ENCODE measurements around the gene TRAF6. TPM values are rescaled to one million over a fixed set of nuclear protein-coding genes. Genes with fewer than 3 reads are reported as not detected.

Gene TRAF6
- polyA plus RNA-seq, 1 donor (not counting 4 experiments of a cell fraction or from before 2014, with no cell fraction given) = 15.1 TPM

- H3K4me3 ChIP-seq (ENCODE audit: control insufficient read depth in 2 of 3, extremely low read depth in 1 of 3, insufficient read depth in 2 of 3, low read depth in 1 of 3, low read length in 3 of 3) = no peak overlapping the region
- H3K9me3 ChIP-seq (ENCODE audit: control insufficient read depth, low read depth, low read length) = no peaks in the 10 kb centered on the region
- no peak overlapping the region for H3K4me2 ChIP-seq (ENCODE audit: control insufficient read depth, extremely low read depth, insufficient read depth, low read depth, low read length)
- no peak for FAIRE-seq
- no peak overlapping the region for H3K9ac ChIP-seq (ENCODE audit: control insufficient read depth, extremely low read depth, insufficient read depth, low read length)
- H3K79me2 ChIP-seq (ENCODE audit: control insufficient read depth, insufficient read depth, low read length) = no peaks in the 10 kb centered on the region
- no peak overlapping the region for H3K27ac ChIP-seq (ENCODE audit: control insufficient read depth, insufficient read depth, low read length)
- dilution Hi-C loops (cut with MboI; ENCODE audit: extremely low pct_ligation_motif_present, low sequenced_read_pairs) = no loop called here
- no peaks in the 10 kb centered on the region for H3K27me3 ChIP-seq (ENCODE audit: control insufficient read depth, extremely low read depth, insufficient read depth, low read length)
- H3K36me3 ChIP-seq (ENCODE audit: control insufficient read depth in 2 of 2, extremely low read depth in 1 of 2, insufficient read depth in 2 of 2, low read length in 2 of 2) = peaks cover 3 to 7% of the 10 kb centered on the region in 2 experiments
- DNase-seq (ENCODE audit: low read depth, low spot score) = no peak
- TF ChIP-seq, protein P1, sequence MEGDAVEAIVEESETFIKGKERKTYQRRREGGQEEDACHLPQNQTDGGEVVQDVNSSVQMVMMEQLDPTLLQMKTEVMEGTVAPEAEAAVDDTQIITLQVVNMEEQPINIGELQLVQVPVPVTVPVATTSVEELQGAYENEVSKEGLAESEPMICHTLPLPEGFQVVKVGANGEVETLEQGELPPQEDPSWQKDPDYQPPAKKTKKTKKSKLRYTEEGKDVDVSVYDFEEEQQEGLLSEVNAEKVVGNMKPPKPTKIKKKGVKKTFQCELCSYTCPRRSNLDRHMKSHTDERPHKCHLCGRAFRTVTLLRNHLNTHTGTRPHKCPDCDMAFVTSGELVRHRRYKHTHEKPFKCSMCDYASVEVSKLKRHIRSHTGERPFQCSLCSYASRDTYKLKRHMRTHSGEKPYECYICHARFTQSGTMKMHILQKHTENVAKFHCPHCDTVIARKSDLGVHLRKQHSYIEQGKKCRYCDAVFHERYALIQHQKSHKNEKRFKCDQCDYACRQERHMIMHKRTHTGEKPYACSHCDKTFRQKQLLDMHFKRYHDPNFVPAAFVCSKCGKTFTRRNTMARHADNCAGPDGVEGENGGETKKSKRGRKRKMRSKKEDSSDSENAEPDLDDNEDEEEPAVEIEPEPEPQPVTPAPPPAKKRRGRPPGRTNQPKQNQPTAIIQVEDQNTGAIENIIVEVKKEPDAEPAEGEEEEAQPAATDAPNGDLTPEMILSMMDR (optimal IDR thresholded peaks at IDR 0.05 in 1 of 3, IDR thresholded peaks at IDR 0.05 in 1 of 3, conservative IDR thresholded peaks at IDR 0.05 in 1 of 3; ENCODE audit: extremely low read depth in 1 of 3, insufficient read depth in 2 of 3, low read length in 3 of 3) = no peak
- no peak for TF ChIP-seq EZH2 (IDR thresholded peaks at IDR 0.05; ENCODE audit: low read length)
- H3K9me1 ChIP-seq (ENCODE audit: control insufficient read depth, extremely low read depth, insufficient read depth, low read length) = no peaks in the 10 kb centered on the region
- H4K20me1 ChIP-seq (ENCODE audit: control insufficient read depth, extremely low read depth, insufficient read depth, low read length) = no peaks in the 10 kb centered on the region
- no peak overlapping the region for H2AFZ ChIP-seq (ENCODE audit: control insufficient read depth, low read length)
- H3K4me1 ChIP-seq (ENCODE audit: control insufficient read depth, extremely low read depth, insufficient read depth, low read length) = no peaks in the 10 kb centered on the region
Observed at GRCh38 chr11:36480833-36481232, 29.2 kb downstream of the TRAF6 start.

DNA sequence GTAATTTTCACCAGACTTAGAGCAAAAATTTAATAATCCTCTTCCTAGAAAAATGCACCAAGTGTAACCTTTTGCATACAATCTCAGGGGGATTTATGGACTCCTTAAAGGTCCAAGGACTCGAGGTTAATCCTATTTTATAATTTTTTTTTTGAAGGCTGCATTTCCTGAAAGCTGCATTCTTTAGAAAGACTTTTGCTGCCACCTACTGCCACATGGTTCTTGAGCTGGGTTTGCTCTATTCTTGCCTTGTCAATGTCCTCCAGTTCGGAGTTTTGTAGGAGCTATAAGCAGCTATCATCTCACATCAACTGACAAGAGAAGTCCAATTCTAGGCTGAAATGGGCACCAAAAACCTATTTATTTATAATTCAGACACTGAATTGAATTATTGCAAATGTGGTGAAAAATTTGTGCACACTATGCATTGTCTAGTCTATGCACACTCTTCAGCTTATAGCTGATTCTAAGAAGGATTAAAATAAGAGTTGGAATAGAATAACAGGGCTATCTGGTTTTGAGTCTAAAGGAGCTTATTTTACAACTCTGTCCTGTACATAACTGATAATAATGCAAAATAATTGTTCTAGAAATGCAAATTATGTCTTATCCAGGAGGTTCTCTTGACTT lies 31.3 kb downstream of the TRAF6 start:
- Histone ChIP-seq H3K9me3 (ENCODE audit: control insufficient read depth, low read depth, low read length) (no peaks in the 10 kb centered on the region), H3K9ac (ENCODE audit: control insufficient read depth, extremely low read depth, insufficient read depth, low read length) (no peak overlapping the region), H3K4me3 (ENCODE audit: control insufficient read depth in 2 of 3, extremely low read depth in 1 of 3, insufficient read depth in 2 of 3, low read depth in 1 of 3, low read length in 3 of 3) (no peak overlapping the region), H3K79me2 (ENCODE audit: control insufficient read depth, insufficient read depth, low read length) (no peaks in the 10 kb centered on the region), H3K4me1 (ENCODE audit: control insufficient read depth, extremely low read depth, insufficient read depth, low read length) (peaks cover 5% of the 10 kb centered on the region), H3K9me1 (ENCODE audit: control insufficient read depth, extremely low read depth, insufficient read depth, low read length) (no peaks in the 10 kb centered on the region), H2AFZ (ENCODE audit: control insufficient read depth, low read length) (no peak overlapping the region), H3K36me3 (ENCODE audit: control insufficient read depth in 2 of 2, extremely low read depth in 1 of 2, insufficient read depth in 2 of 2, low read length in 2 of 2) (peaks cover 0 to under 1% of the 10 kb centered on the region in 2 experiments), H3K27ac (ENCODE audit: control insufficient read depth, insufficient read depth, low read length) (no peak overlapping the region), H4K20me1 (ENCODE audit: control insufficient read depth, extremely low read depth, insufficient read depth, low read length) (no peaks in the 10 kb centered on the region), H3K4me2 (ENCODE audit: control insufficient read depth, extremely low read depth, insufficient read depth, low read depth, low read length) (no peak overlapping the region), H3K27me3 (ENCODE audit: control insufficient read depth, extremely low read depth, insufficient read depth, low read length) (no peaks in the 10 kb centered on the region)
- FAIRE-seq (no peak), DNase-seq (ENCODE audit: low read depth, low spot score) (no peak)
- no peak for TF ChIP-seq EZH2 (IDR thresholded peaks at IDR 0.05; ENCODE audit: low read length)
- TF ChIP-seq, protein P1 (optimal IDR thresholded peaks at IDR 0.05 in 1 of 3, IDR thresholded peaks at IDR 0.05 in 1 of 3, conservative IDR thresholded peaks at IDR 0.05 in 1 of 3; ENCODE audit: extremely low read depth in 1 of 3, insufficient read depth in 2 of 3, low read length in 3 of 3) = peak; percentile 34 to 60 (median 44)
- dilution Hi-C loops (cut with MboI; ENCODE audit: extremely low pct_ligation_motif_present, low sequenced_read_pairs) = no loop called here

Data from keratinocyte (primary cell).